Endothelial cell of umbilical vein (primary cell): ENCODE data around the gene DDX25.

Experiments
- EZH2 ChIP-seq: IDR thresholded peaks from 2 replicates; pipeline ENCODE4 v1.6.1; 2012; ENCODE audit warnings: borderline replicate concordance, low read depth, mild to moderate bottlenecking, moderate library complexity, low read length, inconsistent platforms; ENCODE audit not compliant: severe bottlenecking
- FOS ChIP-seq: IDR thresholded peaks from 2 replicates; pipeline ENCODE4 v1.6.1; 2011; ENCODE audit warnings: mild to moderate bottlenecking, low read length, moderate library complexity, borderline replicate concordance; ENCODE audit not compliant: insufficient read depth
- MYC ChIP-seq: IDR thresholded peaks from one replicate; pipeline ENCODE4 v1.6.1; 2011; ENCODE audit warnings: mild to moderate bottlenecking, low read depth, low read length
- POLR2A ChIP-seq: IDR thresholded peaks from 2 replicates; pipeline ENCODE4 v1.6.1; 2012; ENCODE audit warnings: low read depth, mild to moderate bottlenecking, control low read depth, low read length
- POLR2AphosphoS5 ChIP-seq: IDR thresholded peaks from 2 replicates; pipeline ENCODE4 v1.6.1; 2012; ENCODE audit warnings: low read depth, mild to moderate bottlenecking, control low read depth, low read length, moderate library complexity; ENCODE audit not compliant: insufficient read depth
- TF ChIP-seq, protein P1 (sequence below), 2 donors: IDR thresholded peaks; 1 replicate in 1 of 2; 2 replicates in 1 of 2; pipeline ENCODE4 v1.5.1; 2011; ENCODE audit warnings: low read length in 2 of 2, mild to moderate bottlenecking in 2 of 2, moderate library complexity in 2 of 2, control low read depth in 1 of 2, inconsistent platforms in 1 of 2, low read depth in 1 of 2; ENCODE audit not compliant: insufficient read depth in 1 of 2; ENCODE audit errors: extremely low read depth in 1 of 2

GRCh38 chr11:125958872-125959400, 54.6 kb downstream of the DDX25 start:
- TF ChIP-seq, protein P1, sequence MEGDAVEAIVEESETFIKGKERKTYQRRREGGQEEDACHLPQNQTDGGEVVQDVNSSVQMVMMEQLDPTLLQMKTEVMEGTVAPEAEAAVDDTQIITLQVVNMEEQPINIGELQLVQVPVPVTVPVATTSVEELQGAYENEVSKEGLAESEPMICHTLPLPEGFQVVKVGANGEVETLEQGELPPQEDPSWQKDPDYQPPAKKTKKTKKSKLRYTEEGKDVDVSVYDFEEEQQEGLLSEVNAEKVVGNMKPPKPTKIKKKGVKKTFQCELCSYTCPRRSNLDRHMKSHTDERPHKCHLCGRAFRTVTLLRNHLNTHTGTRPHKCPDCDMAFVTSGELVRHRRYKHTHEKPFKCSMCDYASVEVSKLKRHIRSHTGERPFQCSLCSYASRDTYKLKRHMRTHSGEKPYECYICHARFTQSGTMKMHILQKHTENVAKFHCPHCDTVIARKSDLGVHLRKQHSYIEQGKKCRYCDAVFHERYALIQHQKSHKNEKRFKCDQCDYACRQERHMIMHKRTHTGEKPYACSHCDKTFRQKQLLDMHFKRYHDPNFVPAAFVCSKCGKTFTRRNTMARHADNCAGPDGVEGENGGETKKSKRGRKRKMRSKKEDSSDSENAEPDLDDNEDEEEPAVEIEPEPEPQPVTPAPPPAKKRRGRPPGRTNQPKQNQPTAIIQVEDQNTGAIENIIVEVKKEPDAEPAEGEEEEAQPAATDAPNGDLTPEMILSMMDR (IDR thresholded peaks at IDR 0.05; ENCODE audit: extremely low read depth in 1 of 2, insufficient read depth in 1 of 2, low read depth in 1 of 2, low read length in 2 of 2), result no peak
- TF ChIP-seq EZH2 (no peak), POLR2AphosphoS5 (no peak), POLR2A (no peak), FOS (no peak), MYC (no peak)
